NCI-H2107 treated with DMSO at 0.1 percent for 48 hours (cell line): ENCODE measurements around the gene SRPX2.
"Not testable (repeated sequence)": the region's sequence is repeated elsewhere in the genome, so short reads cannot be mapped to it uniquely, and the experiment has no call there.

Source experiments
- DNase-seq: peaks from one replicate; lab custom pipeline; 2025; ENCODE audit not compliant: unreplicated experiment; lab: John Stamatoyannopoulos, UW

SRPX2 gene

GRCh38 chrX:100695991-100696390, 52.0 kb downstream of the SRPX2 start:
- no peak for DNase-seq

GRCh38 chrX:100696699-100697351, 52.8 kb downstream of the SRPX2 start:
- DNase-seq = no peak

- DNase-seq = no peak
Measured at GRCh38 chrX:100698551-100698950, 54.6 kb downstream of the SRPX2 start.

- DNase-seq = no peak
Measured at GRCh38 chrX:100700809-100701208, 56.8 kb downstream of the SRPX2 start.

GRCh38 chrX:100704581-100705203, 60.7 kb downstream of the SRPX2 start:
- no peak for DNase-seq

- no peak for DNase-seq
Measured at GRCh38 chrX:100710816-100711215, 66.8 kb downstream of the SRPX2 start.

GRCh38 chrX:100717363-100717762, 73.4 kb downstream of the SRPX2 start:
- DNase-seq = peak; percentile 17

GRCh38 chrX:100719139-100719538, 75.1 kb downstream of the SRPX2 start:
- DNase-seq = no peak

- DNase-seq = no peak
Measured at GRCh38 chrX:100720301-100720700, 76.3 kb downstream of the SRPX2 start.

GRCh38 chrX:100721328-100721727, 77.3 kb downstream of the SRPX2 start:
- DNase-seq = no peak

GRCh38 chrX:100724006-100724405, 80.0 kb downstream of the SRPX2 start:
- not testable (repeated sequence) for DNase-seq
